HepG2 (cell line): ENCODE data around the gene TTC23L. TPM values are rescaled to one million over a fixed set of nuclear protein-coding genes. Genes with fewer than 3 reads are reported as not detected.

Experiments used
- CEBPB ChIP-seq: IDR thresholded peaks from 2 replicates; pipeline ENCODE4 v1.6.1; 2011; ENCODE audit warnings: low read depth, low read length, improper control_type of control experiment, borderline replicate concordance
- HMGXB3 ChIP-seq: sonication (generic); formaldehyde crosslinking; IDR thresholded peaks from 2 replicates; pipeline ENCODE4 v1.4.0; 2020; ENCODE audit warnings: missing genetic modification reagents, borderline replicate concordance
- JARID2 ChIP-seq: sonication (generic); formaldehyde crosslinking; IDR thresholded peaks from 2 replicates; pipeline ENCODE4 v1.8.1; 2023; ENCODE audit warnings: missing genetic modification reagents, inconsistent platforms; ENCODE audit not compliant: insufficient replicate concordance
- NFIC ChIP-seq: IDR thresholded peaks from 2 replicates; pipeline ENCODE4 v1.6.1; 2012; ENCODE audit warnings: mild to moderate bottlenecking, low read length, inconsistent platforms
- PAX8 ChIP-seq: sonication (generic); formaldehyde crosslinking; IDR thresholded peaks from 2 replicates; pipeline ENCODE4 v1.8.0; 2022; ENCODE audit warnings: mild to moderate bottlenecking, missing genetic modification reagents, borderline replicate concordance
- PPARG ChIP-seq: conservative IDR thresholded peaks from 2 replicates; pipeline ENCODE4 v1.6.1; 2016; ENCODE audit warnings: missing biosample characterization, missing genetic modification reagents
- RORA ChIP-seq: sonication (generic); formaldehyde crosslinking; IDR thresholded peaks from 2 replicates; pipeline ENCODE4 v1.5.0; 2020; ENCODE audit warnings: mild to moderate bottlenecking, missing genetic modification reagents, moderate library complexity
- SIN3A ChIP-seq: IDR thresholded peaks from 2 replicates; pipeline ENCODE4 v1.6.1; 2011; ENCODE audit warnings: low read depth, mild to moderate bottlenecking, control low read depth, low read length, borderline replicate concordance
- SNRNP70 ChIP-seq: fragments of 200-400 bp; formaldehyde crosslinking; IDR thresholded peaks from 2 replicates; pipeline ENCODE4 v1.6.1; 2017; ENCODE audit warnings: mild to moderate bottlenecking, low read depth, low read length, moderate library complexity
- TEF ChIP-seq: sonication (generic); formaldehyde crosslinking; IDR thresholded peaks from 2 replicates; pipeline ENCODE4 v1.5.0; 2020; ENCODE audit warnings: missing genetic modification reagents
- TFAP4 ChIP-seq: sonication (generic); IDR thresholded peaks from 2 replicates; pipeline ENCODE4 v1.6.1; 2016; ENCODE audit warnings: low read depth, borderline replicate concordance
- ZNF136 ChIP-seq: sonication (generic); formaldehyde crosslinking; IDR thresholded peaks from 2 replicates; pipeline ENCODE4 v1.8.1; 2022; ENCODE audit warnings: low read depth, mild to moderate bottlenecking, moderate library complexity, missing genetic modification reagents
- ZNF263 ChIP-seq: sonication (generic); formaldehyde crosslinking; IDR thresholded peaks from 2 replicates; pipeline ENCODE4 v1.4.0; 2020; ENCODE audit warnings: missing genetic modification reagents
- ZNF296 ChIP-seq: sonication (generic); formaldehyde crosslinking; conservative IDR thresholded peaks from 2 replicates; pipeline ENCODE4 v1.5.0; 2020; ENCODE audit warnings: mild to moderate bottlenecking, missing genetic modification reagents
- ZNF639 ChIP-seq: conservative IDR thresholded peaks from 2 replicates; pipeline ENCODE4 v1.6.1; 2018; ENCODE audit warnings: missing genetic modification reagents
- ZNF644 ChIP-seq: IDR thresholded peaks from 2 replicates; pipeline ENCODE4 v1.6.1; 2016; ENCODE audit warnings: low read depth
- ZSCAN22 ChIP-seq: sonication (generic); formaldehyde crosslinking; IDR thresholded peaks from 2 replicates; pipeline ENCODE4 v1.4.0; 2020; ENCODE audit warnings: mild to moderate bottlenecking, missing genetic modification reagents
- polyA plus RNA-seq, 8 experiments: library from polyadenylated mRNA; depleted of rRNA in 3 of 8; stranded (reverse) in 7 of 8; unstranded in 1 of 8; fragments of >200 nt; fragmentation: Illumina TruSeq in 4 of 8; extraction: Trizol in 4 of 8; gene quantifications; 2 replicates each; pipeline versions ENCODE4 v1.2.1 to v1.2.3, GENCODE V29; 2011 to 2016; ENCODE audit warnings: low read depth in 4 of 8, missing spikeins in 1 of 8, mixed read lengths in 1 of 8; ENCODE audit not compliant: insufficient read depth in 1 of 8
- total RNA-seq, 5 experiments: library from RNA; depleted of rRNA; stranded (reverse); fragments of >200 nt; fragmentation: Illumina TruSeq; extraction: Trizol; gene quantifications; 2 replicates each; pipeline ENCODE4 v1.2.3, GENCODE V29; 2016; ENCODE audit warnings: low read depth in 1 of 5
- TF ChIP-seq, protein P1 (sequence below): sonication (generic); formaldehyde crosslinking; IDR thresholded peaks from 2 replicates; pipeline ENCODE4 v1.5.1; 2020; ENCODE audit warnings: missing genetic modification reagents, mild to moderate bottlenecking, borderline replicate concordance

Gene TTC23L
- total and polyA plus RNA-seq, 2 of the 13 experiments (the other 11 are each of a cell fraction or from before 2014, with no cell fraction given), result 0.37 to 1.4 TPM

DNA sequence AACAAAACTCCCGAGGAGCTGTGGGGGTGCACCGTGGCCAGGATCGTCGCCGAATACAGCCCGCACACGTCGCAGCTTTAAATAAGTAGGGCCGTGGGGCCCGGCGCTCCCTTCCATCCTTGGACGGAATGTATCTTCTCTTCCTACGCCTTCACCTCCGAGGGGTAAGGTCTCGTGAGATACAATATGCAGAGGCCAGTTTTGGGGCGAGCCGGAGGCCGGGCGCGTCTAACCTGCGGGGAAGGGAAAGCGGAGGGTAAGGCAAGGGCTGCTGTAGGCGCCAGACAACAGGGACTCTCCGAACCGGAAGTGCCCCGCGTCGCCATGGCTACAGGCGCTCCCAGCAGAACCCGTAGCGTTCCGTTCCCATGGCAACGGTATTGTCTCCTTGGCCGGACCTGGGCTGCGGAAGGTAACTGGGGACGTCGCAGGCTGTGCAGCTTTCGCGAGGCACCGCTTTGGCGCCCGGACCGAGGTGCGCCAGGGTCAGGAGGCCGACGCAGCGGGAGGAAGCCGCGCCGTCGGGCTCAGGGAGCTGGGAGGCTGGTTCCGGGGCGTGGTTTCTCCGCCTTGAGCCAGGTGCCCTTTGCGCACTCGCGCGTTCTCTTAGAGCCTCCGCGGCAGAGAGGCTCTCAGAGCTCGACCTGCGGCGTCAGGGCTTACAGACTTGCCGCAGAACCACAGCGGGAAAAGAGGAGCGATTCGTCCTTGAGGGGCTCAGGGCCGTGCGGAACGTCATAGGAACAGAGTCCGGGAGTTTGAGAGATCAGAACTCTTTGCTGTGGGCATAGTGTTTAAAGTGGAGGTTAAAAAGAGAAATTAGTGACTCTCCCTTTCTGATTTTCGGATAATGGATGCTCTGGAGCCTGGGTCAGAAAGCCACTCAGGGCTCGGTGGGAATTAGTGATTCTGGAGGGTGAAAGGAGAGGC is at the start of gene TTC23L (continued):
- TF ChIP-seq, protein P1, sequence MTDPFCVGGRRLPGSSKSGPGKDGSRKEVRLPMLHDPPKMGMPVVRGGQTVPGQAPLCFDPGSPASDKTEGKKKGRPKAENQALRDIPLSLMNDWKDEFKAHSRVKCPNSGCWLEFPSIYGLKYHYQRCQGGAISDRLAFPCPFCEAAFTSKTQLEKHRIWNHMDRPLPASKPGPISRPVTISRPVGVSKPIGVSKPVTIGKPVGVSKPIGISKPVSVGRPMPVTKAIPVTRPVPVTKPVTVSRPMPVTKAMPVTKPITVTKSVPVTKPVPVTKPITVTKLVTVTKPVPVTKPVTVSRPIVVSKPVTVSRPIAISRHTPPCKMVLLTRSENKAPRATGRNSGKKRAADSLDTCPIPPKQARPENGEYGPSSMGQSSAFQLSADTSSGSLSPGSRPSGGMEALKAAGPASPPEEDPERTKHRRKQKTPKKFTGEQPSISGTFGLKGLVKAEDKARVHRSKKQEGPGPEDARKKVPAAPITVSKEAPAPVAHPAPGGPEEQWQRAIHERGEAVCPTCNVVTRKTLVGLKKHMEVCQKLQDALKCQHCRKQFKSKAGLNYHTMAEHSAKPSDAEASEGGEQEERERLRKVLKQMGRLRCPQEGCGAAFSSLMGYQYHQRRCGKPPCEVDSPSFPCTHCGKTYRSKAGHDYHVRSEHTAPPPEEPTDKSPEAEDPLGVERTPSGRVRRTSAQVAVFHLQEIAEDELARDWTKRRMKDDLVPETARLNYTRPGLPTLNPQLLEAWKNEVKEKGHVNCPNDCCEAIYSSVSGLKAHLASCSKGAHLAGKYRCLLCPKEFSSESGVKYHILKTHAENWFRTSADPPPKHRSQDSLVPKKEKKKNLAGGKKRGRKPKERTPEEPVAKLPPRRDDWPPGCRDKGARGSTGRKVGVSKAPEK (CRISPR knock-in tag), result no peak
- TF ChIP-seq ZNF644 (CRISPR knock-in tag), result no peak
- TF ChIP-seq NFIC, result no peak
- peak; percentile 61; the same call in 1 of the 2 replicates for TF ChIP-seq HMGXB3 (CRISPR knock-in tag)
- TF ChIP-seq ZNF296 (CRISPR knock-in tag), result no peak
- no peak for TF ChIP-seq ZNF639 (CRISPR knock-in tag)
- no peak; the same call in 1 of the 2 replicates for TF ChIP-seq RORA (CRISPR knock-in tag)
- TF ChIP-seq JARID2, result no peak
- peak; percentile 69 for TF ChIP-seq PPARG
- TF ChIP-seq TFAP4, result peak; percentile 78; the same call in 1 of the 2 replicates
- peak; percentile 66; the same call in 1 of the 2 replicates for TF ChIP-seq ZNF263 (CRISPR knock-in tag)
- TF ChIP-seq ZNF136 (CRISPR knock-in tag), result 0 out of 2 replicates have a peak, but pooled peaks have one; percentile 64
- no peak; the same call in 1 of the 2 replicates for TF ChIP-seq PAX8 (CRISPR knock-in tag)
- TF ChIP-seq SIN3A, result peak; percentile 95; the same call in 1 of the 2 replicates
- no peak for TF ChIP-seq SNRNP70
- no peak for TF ChIP-seq CEBPB
- TF ChIP-seq TEF (CRISPR knock-in tag), result 0 out of 2 replicates have a peak, but pooled peaks have one; percentile 26
- peak; percentile 61; the same call in 1 of the 2 replicates for TF ChIP-seq ZSCAN22
